ENCODE measurements around the gene NSMCE1.

DNA sequence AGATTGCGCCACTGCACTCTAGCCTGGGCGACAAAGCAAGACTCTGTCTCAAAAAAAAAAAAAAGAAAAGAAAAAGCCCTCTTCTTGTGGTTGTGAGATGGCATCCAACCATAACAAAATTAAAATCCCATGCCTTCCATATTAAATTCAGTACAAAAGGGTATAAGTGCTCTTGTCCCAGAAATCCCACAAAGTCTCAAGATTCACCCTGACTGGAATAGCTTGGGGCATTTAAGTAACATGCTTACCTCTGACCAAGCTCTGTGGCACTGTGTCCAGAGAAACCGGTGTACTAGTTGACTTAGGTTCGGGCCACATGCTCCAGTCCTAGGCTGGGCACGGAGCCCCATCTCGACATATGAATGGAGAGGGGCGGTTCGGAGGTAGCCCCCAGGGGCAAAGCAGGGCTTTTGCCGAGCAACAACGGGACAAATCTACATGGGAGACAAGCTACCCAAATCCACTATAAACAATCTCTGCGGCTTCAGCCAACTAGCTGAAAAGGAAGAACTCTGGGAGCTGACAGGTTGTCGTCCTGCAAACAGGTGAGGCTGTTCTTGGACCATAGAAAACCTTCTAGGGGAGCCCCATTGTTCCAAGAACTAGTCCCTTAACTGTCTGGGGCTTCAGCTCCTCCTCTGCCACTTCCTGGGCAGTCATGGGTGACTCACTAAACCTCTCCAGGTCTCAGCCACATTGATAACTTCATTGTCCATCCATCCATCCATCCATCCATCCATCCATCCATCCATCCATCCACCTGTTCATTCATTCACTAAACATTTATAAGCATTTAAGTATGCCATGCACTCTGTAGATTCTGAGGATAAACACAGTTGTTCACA, 34.9 kb upstream of the NSMCE1 start:
- TF ChIP-seq SRF (IDR thresholded peaks at IDR 0.05; ENCODE audit: low read depth, low read length) (no peak), POLR2AphosphoS5 (IDR thresholded peaks at IDR 0.05; ENCODE audit: low read depth, low read length) (no peak), RFX5 (IDR thresholded peaks at IDR 0.05; ENCODE audit: borderline replicate concordance, low read depth, low read length) (no peak), NANOG (IDR thresholded peaks at IDR 0.05; ENCODE audit: insufficient read depth, low read depth, low read length, poor library complexity, severe bottlenecking) (no peak), CHD1 (IDR thresholded peaks at IDR 0.05; ENCODE audit: low read depth, low read length) (no peak), HDAC6 (IDR thresholded peaks at IDR 0.05; ENCODE audit: low read depth, low read length) (no peak), BCL11A (IDR thresholded peaks at IDR 0.05; ENCODE audit: low read depth in 2 of 2, low read length in 2 of 2) (no peak)
- TF ChIP-seq, protein P1, sequence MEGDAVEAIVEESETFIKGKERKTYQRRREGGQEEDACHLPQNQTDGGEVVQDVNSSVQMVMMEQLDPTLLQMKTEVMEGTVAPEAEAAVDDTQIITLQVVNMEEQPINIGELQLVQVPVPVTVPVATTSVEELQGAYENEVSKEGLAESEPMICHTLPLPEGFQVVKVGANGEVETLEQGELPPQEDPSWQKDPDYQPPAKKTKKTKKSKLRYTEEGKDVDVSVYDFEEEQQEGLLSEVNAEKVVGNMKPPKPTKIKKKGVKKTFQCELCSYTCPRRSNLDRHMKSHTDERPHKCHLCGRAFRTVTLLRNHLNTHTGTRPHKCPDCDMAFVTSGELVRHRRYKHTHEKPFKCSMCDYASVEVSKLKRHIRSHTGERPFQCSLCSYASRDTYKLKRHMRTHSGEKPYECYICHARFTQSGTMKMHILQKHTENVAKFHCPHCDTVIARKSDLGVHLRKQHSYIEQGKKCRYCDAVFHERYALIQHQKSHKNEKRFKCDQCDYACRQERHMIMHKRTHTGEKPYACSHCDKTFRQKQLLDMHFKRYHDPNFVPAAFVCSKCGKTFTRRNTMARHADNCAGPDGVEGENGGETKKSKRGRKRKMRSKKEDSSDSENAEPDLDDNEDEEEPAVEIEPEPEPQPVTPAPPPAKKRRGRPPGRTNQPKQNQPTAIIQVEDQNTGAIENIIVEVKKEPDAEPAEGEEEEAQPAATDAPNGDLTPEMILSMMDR (IDR thresholded peaks at IDR 0.05; ENCODE audit: control extremely low read depth in 1 of 3, insufficient read depth in 1 of 3, low read depth in 1 of 3, low read length in 3 of 3): no peak

Measured in H1 (cell line).